Measurements from ENCODE around the gene ACOX3. TPM values are rescaled to one million over a fixed set of nuclear protein-coding genes. Genes with fewer than 3 reads are reported as not detected.

The ACOX3 gene
- total RNA-seq, 1 donor from 2014 or later: 30.4 TPM

DNA sequence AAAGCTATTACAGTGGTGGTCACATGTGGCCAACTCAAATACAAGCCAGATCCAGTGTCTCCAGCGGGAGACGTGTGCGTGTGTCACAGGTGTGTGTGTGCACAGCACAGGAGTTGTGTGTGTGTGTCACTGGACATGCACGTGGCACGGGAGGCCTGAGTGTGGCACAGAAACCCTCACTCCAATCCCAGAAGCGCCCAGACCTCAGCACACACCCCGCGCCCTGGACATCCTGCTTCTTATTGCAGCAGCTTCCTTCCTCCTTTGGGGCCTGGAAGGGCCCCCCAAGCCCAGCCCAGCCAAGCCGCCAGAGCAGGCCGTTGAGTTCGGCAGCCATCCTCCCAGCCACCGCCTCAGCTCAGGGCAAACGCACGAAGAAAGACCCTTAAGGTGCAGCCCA is 37.9 kb downstream of the ACOX3 start:
- TF ChIP-seq CTCF (IDR thresholded peaks at IDR 0.05): no peak
- H3K4me3 ChIP-seq: no peak overlapping the region
- intact Hi-C loops (cut with DNase I): no loop called here
- H3K27me3 ChIP-seq (ENCODE audit: low read depth): no peaks in the 10 kb centered on the region
- no peaks in the 10 kb centered on the region for H3K9me3 ChIP-seq
- ATAC-seq: peak in 1 of 2 donors; percentile 36
- peaks cover 14% of the 10 kb centered on the region for H3K4me1 ChIP-seq
- peak; percentile 53 for DNase-seq
- peak overlapping the region; percentile 53 for H3K27ac ChIP-seq
- peaks cover 53% of the 10 kb centered on the region for H3K36me3 ChIP-seq

- DNase-seq (peak; percentile 26), ATAC-seq (no peak)
These were observed 38.3 kb downstream of the ACOX3 start for GRCh38 chr4:8402181-8402597.

GRCh38 chr4:8401665-8402064 is 38.9 kb downstream of the ACOX3 start:
- TF ChIP-seq CTCF (IDR thresholded peaks at IDR 0.05): no peak
- peak overlapping the region; percentile 53 for H3K27ac ChIP-seq
- H3K4me3 ChIP-seq: no peak overlapping the region
- no peaks in the 10 kb centered on the region for H3K9me3 ChIP-seq
- peaks cover 14% of the 10 kb centered on the region for H3K4me1 ChIP-seq
- H3K27me3 ChIP-seq (ENCODE audit: low read depth): no peaks in the 10 kb centered on the region
- intact Hi-C loops (cut with DNase I): no loop called here
- peak; percentile 39 for DNase-seq
- peaks cover 63% of the 10 kb centered on the region for H3K36me3 ChIP-seq
- ATAC-seq: no peak

More at GRCh38 chr4:8402181-8402597, 38.3 kb downstream of the ACOX3 start:
- Histone ChIP-seq H3K36me3 (peaks cover 58% of the 10 kb centered on the region), H3K27me3 (ENCODE audit: low read depth) (no peaks in the 10 kb centered on the region), H3K4me3 (no peak overlapping the region), H3K9me3 (no peaks in the 10 kb centered on the region), H3K27ac (peak overlapping the region; percentile 53), H3K4me1 (peaks cover 14% of the 10 kb centered on the region)
- no peak for TF ChIP-seq CTCF (IDR thresholded peaks at IDR 0.05)
- intact Hi-C loops (cut with DNase I): no loop called here

DNA sequence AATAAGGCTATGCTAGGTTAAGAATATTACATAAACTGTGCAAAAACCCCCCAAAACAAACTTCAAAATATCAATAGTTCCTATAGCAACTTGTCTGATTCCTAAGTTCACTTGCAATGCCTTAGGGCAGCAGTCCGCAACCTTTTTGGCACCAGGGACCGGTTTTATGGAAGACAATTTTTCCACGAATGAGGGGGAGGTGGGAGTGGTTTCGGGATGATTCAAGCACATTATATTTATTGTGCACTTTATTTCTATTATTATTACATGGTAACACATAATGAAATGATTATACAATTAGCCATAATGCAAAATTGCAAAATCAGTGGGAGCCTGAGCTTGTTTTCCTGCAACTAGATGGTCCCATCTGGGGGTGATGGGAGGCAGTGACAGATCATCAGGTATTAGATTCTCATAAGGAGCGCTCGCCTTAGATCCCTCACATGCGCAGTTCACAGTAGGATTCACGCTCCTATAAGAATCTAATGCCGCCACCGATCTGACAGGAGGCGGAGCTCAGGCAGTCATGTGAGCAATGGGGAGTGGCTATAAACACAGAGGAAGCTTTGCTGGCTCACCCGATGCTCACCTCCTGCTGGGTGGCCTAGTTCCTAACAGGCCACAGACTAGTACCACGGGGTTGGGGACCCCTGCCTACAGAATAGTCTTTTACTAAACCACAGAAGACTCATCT is 39.7 kb downstream of the ACOX3 start:
- Histone ChIP-seq H3K27ac (no peak overlapping the region), H3K4me1 (peaks cover 14% of the 10 kb centered on the region), H3K36me3 (peaks cover 63% of the 10 kb centered on the region), H3K9me3 (no peaks in the 10 kb centered on the region), H3K27me3 (ENCODE audit: low read depth) (no peaks in the 10 kb centered on the region), H3K4me3 (no peak overlapping the region)
- DNase-seq (peak; percentile 14), ATAC-seq (no peak)
- no peak for TF ChIP-seq CTCF (IDR thresholded peaks at IDR 0.05)
- intact Hi-C loops (cut with DNase I): no loop called here

DNA sequence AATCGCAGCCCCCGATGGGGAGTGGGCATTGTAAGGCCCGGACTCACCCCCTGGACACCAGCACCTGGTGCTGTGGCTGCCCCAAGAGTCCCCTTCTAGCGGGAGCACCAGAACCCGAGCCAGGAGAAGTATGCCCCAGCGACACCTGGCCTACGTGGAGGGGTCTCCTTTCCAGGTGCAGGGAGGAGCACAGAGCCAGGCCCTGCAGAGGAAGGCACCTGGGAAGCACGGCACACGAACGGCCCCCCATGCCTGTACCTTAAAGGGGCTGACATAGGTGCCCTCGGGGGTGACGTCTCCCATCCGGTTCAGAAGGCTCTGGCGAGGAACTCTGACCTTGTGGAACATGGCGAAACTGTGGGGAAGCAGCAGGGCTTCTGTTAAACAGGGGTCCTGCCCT is 41.2 kb downstream of the ACOX3 start:
- intact Hi-C loops (cut with DNase I): no loop called here
- Histone ChIP-seq H3K27me3 (ENCODE audit: low read depth) (no peaks in the 10 kb centered on the region), H3K9me3 (no peaks in the 10 kb centered on the region), H3K36me3 (peaks cover 59% of the 10 kb centered on the region), H3K27ac (no peak overlapping the region), H3K4me3 (no peak overlapping the region), H3K4me1 (peaks cover 14% of the 10 kb centered on the region)
- no peak for TF ChIP-seq CTCF (IDR thresholded peaks at IDR 0.05)
- DNase-seq (peak; percentile 21), ATAC-seq (no peak)
